ENCODE results near the gene AFAP1.

DNA sequence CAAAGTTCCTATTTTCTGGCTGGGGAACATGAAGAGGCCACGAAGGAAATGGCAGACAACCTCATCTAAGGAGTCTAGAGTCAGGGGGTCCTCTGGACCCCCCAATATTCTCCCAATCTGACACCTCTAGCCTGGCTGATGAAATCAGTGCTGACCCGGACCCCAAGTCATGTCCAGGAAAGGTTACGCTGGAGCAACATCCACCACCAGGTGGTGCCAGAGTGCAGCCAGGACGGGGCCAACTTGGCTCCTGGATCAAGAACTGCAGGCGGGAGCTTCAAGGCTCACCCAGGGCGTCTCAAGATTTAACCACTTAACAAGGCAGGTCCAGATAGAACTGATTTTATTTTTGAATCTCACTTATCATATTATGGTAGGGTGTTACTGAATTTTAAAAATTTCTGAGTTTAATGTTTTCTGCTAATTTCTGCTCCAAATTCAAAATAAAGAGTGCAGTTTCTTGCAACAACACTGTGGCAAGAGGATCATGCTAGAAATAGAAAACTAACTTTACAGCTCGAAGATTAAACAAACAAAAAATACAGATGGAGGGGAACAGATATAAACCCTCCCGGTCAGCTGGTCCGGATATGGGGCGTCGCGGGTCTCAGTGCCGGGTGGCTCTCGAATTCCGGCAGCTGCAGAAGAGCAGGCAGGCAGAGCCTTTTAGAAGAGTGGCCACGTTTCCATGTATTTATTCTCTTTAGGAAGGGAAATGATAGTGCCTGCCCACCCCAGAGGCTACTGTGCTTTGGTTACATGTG is 135.5 kb downstream of the AFAP1 start:
- TF ChIP-seq, protein P1, sequence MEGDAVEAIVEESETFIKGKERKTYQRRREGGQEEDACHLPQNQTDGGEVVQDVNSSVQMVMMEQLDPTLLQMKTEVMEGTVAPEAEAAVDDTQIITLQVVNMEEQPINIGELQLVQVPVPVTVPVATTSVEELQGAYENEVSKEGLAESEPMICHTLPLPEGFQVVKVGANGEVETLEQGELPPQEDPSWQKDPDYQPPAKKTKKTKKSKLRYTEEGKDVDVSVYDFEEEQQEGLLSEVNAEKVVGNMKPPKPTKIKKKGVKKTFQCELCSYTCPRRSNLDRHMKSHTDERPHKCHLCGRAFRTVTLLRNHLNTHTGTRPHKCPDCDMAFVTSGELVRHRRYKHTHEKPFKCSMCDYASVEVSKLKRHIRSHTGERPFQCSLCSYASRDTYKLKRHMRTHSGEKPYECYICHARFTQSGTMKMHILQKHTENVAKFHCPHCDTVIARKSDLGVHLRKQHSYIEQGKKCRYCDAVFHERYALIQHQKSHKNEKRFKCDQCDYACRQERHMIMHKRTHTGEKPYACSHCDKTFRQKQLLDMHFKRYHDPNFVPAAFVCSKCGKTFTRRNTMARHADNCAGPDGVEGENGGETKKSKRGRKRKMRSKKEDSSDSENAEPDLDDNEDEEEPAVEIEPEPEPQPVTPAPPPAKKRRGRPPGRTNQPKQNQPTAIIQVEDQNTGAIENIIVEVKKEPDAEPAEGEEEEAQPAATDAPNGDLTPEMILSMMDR (IDR thresholded peaks at IDR 0.05) = peak; percentile 91
- TF ChIP-seq CREM (CRISPR knock-in tag; IDR thresholded peaks at IDR 0.05) = no peak
- no peak for TF ChIP-seq ZNF423 (CRISPR knock-in tag; IDR thresholded peaks at IDR 0.05)
- no peak for TF ChIP-seq IRF2 (CRISPR knock-in tag; IDR thresholded peaks at IDR 0.05; ENCODE audit: borderline replicate concordance, low read depth)
- TF ChIP-seq ZNF121 (CRISPR knock-in tag; IDR thresholded peaks at IDR 0.05) = no peak
- TF ChIP-seq ZNF671 (CRISPR knock-in tag; IDR thresholded peaks at IDR 0.05) = no peak
- TF ChIP-seq, protein P2, sequence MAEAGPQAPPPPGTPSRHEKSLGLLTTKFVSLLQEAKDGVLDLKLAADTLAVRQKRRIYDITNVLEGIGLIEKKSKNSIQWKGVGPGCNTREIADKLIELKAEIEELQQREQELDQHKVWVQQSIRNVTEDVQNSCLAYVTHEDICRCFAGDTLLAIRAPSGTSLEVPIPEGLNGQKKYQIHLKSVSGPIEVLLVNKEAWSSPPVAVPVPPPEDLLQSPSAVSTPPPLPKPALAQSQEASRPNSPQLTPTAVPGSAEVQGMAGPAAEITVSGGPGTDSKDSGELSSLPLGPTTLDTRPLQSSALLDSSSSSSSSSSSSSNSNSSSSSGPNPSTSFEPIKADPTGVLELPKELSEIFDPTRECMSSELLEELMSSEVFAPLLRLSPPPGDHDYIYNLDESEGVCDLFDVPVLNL (CRISPR knock-in tag; IDR thresholded peaks at IDR 0.05; ENCODE audit: borderline replicate concordance, low read depth) = no peak
- no peak for TF ChIP-seq NR1H2 (CRISPR knock-in tag; IDR thresholded peaks at IDR 0.05)
- TF ChIP-seq, protein P3, sequence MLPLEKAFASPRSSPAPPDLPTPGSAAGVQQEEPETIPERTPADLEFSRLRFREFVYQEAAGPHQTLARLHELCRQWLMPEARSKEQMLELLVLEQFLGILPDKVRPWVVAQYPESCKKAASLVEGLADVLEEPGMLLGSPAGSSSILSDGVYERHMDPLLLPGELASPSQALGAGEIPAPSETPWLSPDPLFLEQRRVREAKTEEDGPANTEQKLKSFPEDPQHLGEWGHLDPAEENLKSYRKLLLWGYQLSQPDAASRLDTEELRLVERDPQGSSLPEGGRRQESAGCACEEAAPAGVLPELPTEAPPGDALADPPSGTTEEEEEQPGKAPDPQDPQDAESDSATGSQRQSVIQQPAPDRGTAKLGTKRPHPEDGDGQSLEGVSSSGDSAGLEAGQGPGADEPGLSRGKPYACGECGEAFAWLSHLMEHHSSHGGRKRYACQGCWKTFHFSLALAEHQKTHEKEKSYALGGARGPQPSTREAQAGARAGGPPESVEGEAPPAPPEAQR (CRISPR knock-in tag; IDR thresholded peaks at IDR 0.05) = no peak
